Peyer's patch (tissue), 4 donors: ENCODE measurements around the gene GTPBP3. TPM values are rescaled to one million over a fixed set of nuclear protein-coding genes. Genes with fewer than 3 reads are reported as not detected.
A peak's percentile ranks its signal among the peaks of the same experiment; 100 is the strongest.

ENCODE experiments used
- DNase-seq, 3 donors: peaks; one replicate each; pipeline ENCODE4 v3.0.0-alpha.2; 2017 to 2019
- H3K27ac ChIP-seq, 4 donors: fragments of 200-600 bp; sonication (generic); one replicate each; pipeline ENCODE4 v1.5.1; 2016 to 2019
- H3K27me3 ChIP-seq, 2 donors: fragments of 200-600 bp; sonication (generic); one replicate each; pipeline ENCODE4 v1.5.1; 2019
- H3K36me3 ChIP-seq, 3 donors: fragments of 200-600 bp; sonication (generic); one replicate each; pipeline ENCODE4 v1.5.1; 2016 to 2019
- H3K4me1 ChIP-seq, 4 donors: fragments of 200-600 bp; sonication (generic); one replicate each; pipeline ENCODE4 v1.5.1; 2016 to 2019
- H3K4me3 ChIP-seq, 4 donors: fragments of 200-600 bp; sonication (generic); 1 replicate in 3 of 4; 2 replicates in 1 of 4; pipeline ENCODE4 v1.5.1; 2016 to 2019; ENCODE audit warnings: mild to moderate bottlenecking in 1 of 4
- H3K9me3 ChIP-seq, 4 donors: fragments of 200-600 bp; sonication (generic); one replicate each; pipeline ENCODE4 v1.5.1; 2016 to 2019; ENCODE audit warnings: mild to moderate bottlenecking in 1 of 4
- CTCF ChIP-seq, 6 experiments: fragments of 450-650 bp in 4 of 6; fragments of 200-600 bp in 2 of 6; sonication (generic) in 1 of 6; IDR thresholded peaks; one replicate each; pipeline ENCODE4 v1.5.1; 2017 to 2019; ENCODE audit warnings: antibody characterized with exemption in 6 of 6, mild to moderate bottlenecking in 3 of 6, moderate library complexity in 1 of 6
- POLR2A ChIP-seq, 2 donors: fragments of 450-650 bp; IDR thresholded peaks; one replicate each; pipeline ENCODE4 v1.5.1; 2017; ENCODE audit warnings: antibody characterized with exemption in 2 of 2, mild to moderate bottlenecking in 2 of 2, moderate library complexity in 2 of 2
- total RNA-seq, 4 donors: library from RNA; depleted of rRNA; stranded (reverse); fragments of >200 nt; gene quantifications; one replicate each; pipeline ENCODE4 v1.1.0, GENCODE V29; 2016

The GTPBP3 gene
- total RNA-seq, 4 donors from 2014 or later = 40.5 to 74.4 (median 57.7) TPM

- Histone ChIP-seq H3K4me1 (peaks cover 0 to 31% (median 10%) of the 10 kb centered on the region in 4 donors), H3K4me3 (no peak overlapping the region), H3K36me3 (peaks cover 0 to 42% (median 0%) of the 10 kb centered on the region in 3 donors), H3K27me3 (no peaks in the 10 kb centered on the region), H3K9me3 (no peaks in the 10 kb centered on the region), H3K27ac (no peak overlapping the region)
- TF ChIP-seq CTCF (IDR thresholded peaks at IDR 0.05) = no peak
- no peak for TF ChIP-seq POLR2A (IDR thresholded peaks at IDR 0.05)
- no peak for DNase-seq
These were observed 24.9 kb upstream of the GTPBP3 start for GRCh38 chr19:17312189-17313113.

GRCh38 chr19:17314007-17314593 is 23.3 kb upstream of the GTPBP3 start:
- H3K36me3 ChIP-seq = peaks cover 0 to 51% (median 0%) of the 10 kb centered on the region in 3 donors
- DNase-seq = peak in 1 of 3 donors; percentile 46

GRCh38 chr19:17318966-17319365 is 18.4 kb upstream of the GTPBP3 start:
- Histone ChIP-seq H3K27ac (no peak overlapping the region), H3K4me1 (peaks cover 0 to 8% (median 2%) of the 10 kb centered on the region in 4 donors), H3K27me3 (no peaks in the 10 kb centered on the region), H3K36me3 (peaks cover 0 to 68% (median 0%) of the 10 kb centered on the region in 3 donors), H3K4me3 (no peak overlapping the region), H3K9me3 (no peaks in the 10 kb centered on the region)
- TF ChIP-seq CTCF (IDR thresholded peaks at IDR 0.05) = no peak
- DNase-seq = no peak

More at GRCh38 chr19:17314007-17314593, 23.3 kb upstream of the GTPBP3 start:
- Histone ChIP-seq H3K4me3 (no peak overlapping the region), H3K27me3 (no peaks in the 10 kb centered on the region), H3K4me1 (peaks cover 0 to 30% (median 10%) of the 10 kb centered on the region in 4 donors), H3K9me3 (no peaks in the 10 kb centered on the region), H3K27ac (no peak overlapping the region)
- TF ChIP-seq POLR2A (IDR thresholded peaks at IDR 0.05) = no peak

- Histone ChIP-seq H3K4me1 (peaks cover 0 to 11% (median 2%) of the 10 kb centered on the region in 4 donors), H3K36me3 (peaks cover 0 to 61% (median 0%) of the 10 kb centered on the region in 3 donors), H3K4me3 (no peak overlapping the region), H3K27ac (no peak overlapping the region), H3K9me3 (no peaks in the 10 kb centered on the region), H3K27me3 (no peaks in the 10 kb centered on the region)
- TF ChIP-seq POLR2A (IDR thresholded peaks at IDR 0.05) (no peak), CTCF (IDR thresholded peaks at IDR 0.05) (no peak)
- no peak for DNase-seq
These were observed 17.7 kb upstream of the GTPBP3 start for GRCh38 chr19:17319473-17320238.

GRCh38 chr19:17320435-17320834 is 16.9 kb upstream of the GTPBP3 start:
- no peak for TF ChIP-seq POLR2A (IDR thresholded peaks at IDR 0.05)
- TF ChIP-seq CTCF (IDR thresholded peaks at IDR 0.05) = no peak
- Histone ChIP-seq H3K27ac (no peak overlapping the region), H3K36me3 (peaks cover 0 to 57% (median 0%) of the 10 kb centered on the region in 3 donors), H3K27me3 (no peaks in the 10 kb centered on the region), H3K9me3 (no peaks in the 10 kb centered on the region), H3K4me3 (no peak overlapping the region), H3K4me1 (peaks cover 0 to 11% (median 2%) of the 10 kb centered on the region in 4 donors)
- no peak for DNase-seq
